Smooth muscle cell (in vitro differentiated cells): Measurements from ENCODE around the gene LTBP1. TPM values are rescaled to one million over a fixed set of nuclear protein-coding genes. Genes with fewer than 3 reads are reported as not detected.
"Not testable (repeated sequence)": the region's sequence is repeated elsewhere in the genome, so short reads cannot be mapped to it uniquely, and the experiment has no call there.

ENCODE experiments used
- DNase-seq: peaks from one replicate; lab custom pipeline; 2025; ENCODE audit not compliant: unreplicated experiment; lab: John Stamatoyannopoulos, UW
- H2AFZ ChIP-seq: fragments of 200-600 bp; sonication (generic); 2 replicates; pipeline ENCODE4 v1.6.0; 2016; ENCODE audit warnings: antibody characterized with exemption, low read depth, mild to moderate bottlenecking
- H3F3A ChIP-seq: fragments of 200-600 bp; sonication (generic); 2 replicates; pipeline ENCODE4 v1.6.0; 2017; ENCODE audit warnings: antibody characterized with exemption, low read depth
- H3K27ac ChIP-seq: fragments of 200-600 bp; sonication (generic); 2 replicates; pipeline ENCODE4 v1.5.1; 2016; ENCODE audit warnings: low read depth, mild to moderate bottlenecking
- H3K27me3 ChIP-seq: fragments of 200-600 bp; sonication (generic); 2 replicates; pipeline ENCODE4 v1.6.1; 2016; ENCODE audit warnings: low read depth, mild to moderate bottlenecking
- H3K36me3 ChIP-seq: fragments of 200-600 bp; sonication (generic); 2 replicates; pipeline ENCODE4 v1.5.1; 2016; ENCODE audit warnings: low read depth
- H3K4me1 ChIP-seq: fragments of 200-600 bp; sonication (generic); 2 replicates; pipeline ENCODE4 v1.5.1; 2016; ENCODE audit warnings: low read depth
- H3K4me2 ChIP-seq: fragments of 200-600 bp; sonication (generic); 2 replicates; pipeline ENCODE4 v1.6.0; 2016; ENCODE audit warnings: mild to moderate bottlenecking
- H3K4me3 ChIP-seq: fragments of 200-600 bp; sonication (generic); 2 replicates; pipeline ENCODE4 v1.5.1; 2016; ENCODE audit warnings: mild to moderate bottlenecking
- H3K79me2 ChIP-seq: fragments of 200-600 bp; sonication (generic); 2 replicates; pipeline ENCODE4 v1.6.0; 2016; ENCODE audit warnings: low read depth, mild to moderate bottlenecking
- H3K9ac ChIP-seq: fragments of 200-600 bp; sonication (generic); 2 replicates; pipeline ENCODE4 v1.6.0; 2016; ENCODE audit warnings: low read depth
- H3K9me3 ChIP-seq: fragments of 200-600 bp; sonication (generic); replicated peaks from 2 replicates; pipeline ENCODE4 v1.5.1; 2016; ENCODE audit warnings: low read depth
- H4K20me1 ChIP-seq: fragments of 200-600 bp; sonication (generic); 2 replicates; pipeline ENCODE4 v1.6.0; 2016; ENCODE audit warnings: low read depth
- WGBS: methylation state at CpG from one replicate; pipeline ENCODE4 v1.1.7; 2016; ENCODE audit warnings: low lambda C conversion rate; 5-methylcytosine and 5-hydroxymethylcytosine counted together
- polyA plus RNA-seq: library from polyadenylated mRNA; unstranded; fragments of >200 nt; fragmentation: Nextera tagmentation; extraction: Ambion mirVana; gene quantifications from 2 replicates; pipeline ENCODE4 v1.2.1, GENCODE V29; 2016
- total RNA-seq: library from RNA; depleted of rRNA; stranded (reverse); fragments of >200 nt; gene quantifications from 2 replicates; pipeline ENCODE4 v1.2.3, GENCODE V29; 2014
- TF ChIP-seq, protein P1 (sequence below): fragments of 200-600 bp; sonication (generic); IDR thresholded peaks from 2 replicates; pipeline ENCODE4 v1.5.1; 2017; ENCODE audit warnings: borderline replicate concordance, mild to moderate bottlenecking, antibody characterized with exemption; ENCODE audit not compliant: insufficient read depth, poor library complexity, severe bottlenecking

LTBP1 gene
- total and polyA plus RNA-seq, 2 experiments from 2014 or later: 146 to 250 TPM

- no peak overlapping the region for H3K4me3 ChIP-seq
- no peak overlapping the region for H3K9ac ChIP-seq
- TF ChIP-seq, protein P1, sequence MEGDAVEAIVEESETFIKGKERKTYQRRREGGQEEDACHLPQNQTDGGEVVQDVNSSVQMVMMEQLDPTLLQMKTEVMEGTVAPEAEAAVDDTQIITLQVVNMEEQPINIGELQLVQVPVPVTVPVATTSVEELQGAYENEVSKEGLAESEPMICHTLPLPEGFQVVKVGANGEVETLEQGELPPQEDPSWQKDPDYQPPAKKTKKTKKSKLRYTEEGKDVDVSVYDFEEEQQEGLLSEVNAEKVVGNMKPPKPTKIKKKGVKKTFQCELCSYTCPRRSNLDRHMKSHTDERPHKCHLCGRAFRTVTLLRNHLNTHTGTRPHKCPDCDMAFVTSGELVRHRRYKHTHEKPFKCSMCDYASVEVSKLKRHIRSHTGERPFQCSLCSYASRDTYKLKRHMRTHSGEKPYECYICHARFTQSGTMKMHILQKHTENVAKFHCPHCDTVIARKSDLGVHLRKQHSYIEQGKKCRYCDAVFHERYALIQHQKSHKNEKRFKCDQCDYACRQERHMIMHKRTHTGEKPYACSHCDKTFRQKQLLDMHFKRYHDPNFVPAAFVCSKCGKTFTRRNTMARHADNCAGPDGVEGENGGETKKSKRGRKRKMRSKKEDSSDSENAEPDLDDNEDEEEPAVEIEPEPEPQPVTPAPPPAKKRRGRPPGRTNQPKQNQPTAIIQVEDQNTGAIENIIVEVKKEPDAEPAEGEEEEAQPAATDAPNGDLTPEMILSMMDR: no peak
Measured at GRCh38 chr2:32977228-32977758, 30.5 kb downstream of the LTBP1 start.

DNA sequence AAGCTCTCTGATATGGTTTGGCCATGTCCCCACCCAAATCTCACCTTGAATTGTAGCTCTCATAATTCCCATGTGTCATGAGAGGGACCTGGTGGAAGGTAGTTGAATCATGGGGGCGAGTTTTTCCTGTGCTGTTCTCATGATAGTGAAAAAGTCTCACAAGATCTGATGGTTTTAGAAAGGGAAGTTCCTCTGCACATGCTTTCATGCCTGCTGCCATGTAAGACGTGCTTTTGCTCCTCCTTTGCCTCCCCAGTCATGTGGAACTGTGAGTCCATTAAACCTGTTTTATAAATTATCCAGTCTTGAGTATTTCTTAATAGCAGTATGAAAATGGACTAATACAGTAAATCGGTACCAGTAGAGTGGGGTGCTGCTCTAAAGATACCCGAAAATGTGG lies 34.9 kb downstream of the LTBP1 start:
- Histone ChIP-seq H3K9ac (no peak overlapping the region), H3K9me3 (no peaks in the 10 kb centered on the region), H2AFZ (no peak overlapping the region), H3K27ac (no peak overlapping the region), H4K20me1 (no peaks in the 10 kb centered on the region), H3K4me1 (no peaks in the 10 kb centered on the region), H3K36me3 (no peaks in the 10 kb centered on the region), H3K27me3 (no peaks in the 10 kb centered on the region), H3F3A (no peaks in the 10 kb centered on the region), H3K4me3 (no peak overlapping the region), H3K4me2 (no peak overlapping the region), H3K79me2 (peaks cover 9% of the 10 kb centered on the region)
- 83% methylated on average over 4 of the region's 4 CpGs for WGBS
- TF ChIP-seq, protein P1: no peak
- no peak for DNase-seq

More at GRCh38 chr2:32977228-32977758, 30.5 kb downstream of the LTBP1 start:
- no peak for DNase-seq
- H3K79me2 ChIP-seq: peaks cover 31% of the 10 kb centered on the region
- no peak overlapping the region for H3K4me2 ChIP-seq
- H2AFZ ChIP-seq: no peak overlapping the region
- H3F3A ChIP-seq: no peaks in the 10 kb centered on the region
- H3K36me3 ChIP-seq: no peaks in the 10 kb centered on the region
- no peak overlapping the region for H3K27ac ChIP-seq
- no peaks in the 10 kb centered on the region for H3K4me1 ChIP-seq
- H3K27me3 ChIP-seq: no peaks in the 10 kb centered on the region
- 89% methylated on average over 6 of the region's 6 CpGs for WGBS
- H3K9me3 ChIP-seq: peaks cover 7% of the 10 kb centered on the region
- no peaks in the 10 kb centered on the region for H4K20me1 ChIP-seq

- H3K27me3 ChIP-seq, H2AFZ ChIP-seq, H3K9me3 ChIP-seq, H3K4me1 ChIP-seq, H3K27ac ChIP-seq, H3K4me2 ChIP-seq, H3K36me3 ChIP-seq, H3K4me3 ChIP-seq, H3K79me2 ChIP-seq, DNase-seq, H4K20me1 ChIP-seq, H3K9ac ChIP-seq, H3F3A ChIP-seq: not testable (repeated sequence)
- WGBS: 94% methylated on average over 5 of the region's 5 CpGs
Measured at GRCh38 chr2:32983193-32983924, 36.6 kb downstream of the LTBP1 start.

GRCh38 chr2:32986480-32986879 lies 39.7 kb downstream of the LTBP1 start:
- no peaks in the 10 kb centered on the region for H4K20me1 ChIP-seq
- DNase-seq: no peak
- TF ChIP-seq, protein P1: no peak
- H3K27ac ChIP-seq: no peak overlapping the region
- H2AFZ ChIP-seq: no peak overlapping the region
- no peaks in the 10 kb centered on the region for H3K27me3 ChIP-seq
- WGBS: 96% methylated on average over 4 of the region's 4 CpGs
- no peak overlapping the region for H3K9ac ChIP-seq
- no peaks in the 10 kb centered on the region for H3K36me3 ChIP-seq
- no peak overlapping the region for H3K4me3 ChIP-seq
- no peaks in the 10 kb centered on the region for H3K9me3 ChIP-seq
- H3K4me2 ChIP-seq: no peak overlapping the region
- H3K79me2 ChIP-seq: no peaks in the 10 kb centered on the region
- no peaks in the 10 kb centered on the region for H3F3A ChIP-seq
- no peaks in the 10 kb centered on the region for H3K4me1 ChIP-seq
